ENCODE measurements around the gene MEAK7.

The MEAK7 gene

DNA sequence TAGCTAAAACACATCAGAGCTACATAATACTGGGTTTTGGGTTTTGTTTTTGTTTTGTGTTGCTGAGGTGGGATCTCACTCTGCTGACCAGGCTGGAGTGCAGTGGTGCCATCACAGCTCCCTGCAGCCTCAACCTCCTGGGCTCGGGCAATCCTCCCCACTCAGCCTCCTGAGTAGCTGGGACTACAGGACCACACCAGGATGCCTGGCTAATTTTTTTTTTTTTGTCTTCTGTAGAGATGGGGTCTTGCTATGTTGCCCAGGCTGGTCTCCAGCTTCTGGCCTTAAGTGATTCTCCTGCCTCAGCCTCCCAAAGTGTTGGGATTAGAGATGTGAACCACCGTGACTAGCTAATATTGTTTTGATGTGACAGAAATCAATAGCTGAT is 6.2 kb downstream of the MEAK7 start:
- in situ Hi-C loops (cut with MboI; ENCODE audit: low sequenced_read_pairs) = loop anchor here (25.0 kb wide), 3 partner anchors 211 to 536 kb away; partner anchors contain the start of genes NECAB2, OSGIN1 and WFDC1

DNA sequence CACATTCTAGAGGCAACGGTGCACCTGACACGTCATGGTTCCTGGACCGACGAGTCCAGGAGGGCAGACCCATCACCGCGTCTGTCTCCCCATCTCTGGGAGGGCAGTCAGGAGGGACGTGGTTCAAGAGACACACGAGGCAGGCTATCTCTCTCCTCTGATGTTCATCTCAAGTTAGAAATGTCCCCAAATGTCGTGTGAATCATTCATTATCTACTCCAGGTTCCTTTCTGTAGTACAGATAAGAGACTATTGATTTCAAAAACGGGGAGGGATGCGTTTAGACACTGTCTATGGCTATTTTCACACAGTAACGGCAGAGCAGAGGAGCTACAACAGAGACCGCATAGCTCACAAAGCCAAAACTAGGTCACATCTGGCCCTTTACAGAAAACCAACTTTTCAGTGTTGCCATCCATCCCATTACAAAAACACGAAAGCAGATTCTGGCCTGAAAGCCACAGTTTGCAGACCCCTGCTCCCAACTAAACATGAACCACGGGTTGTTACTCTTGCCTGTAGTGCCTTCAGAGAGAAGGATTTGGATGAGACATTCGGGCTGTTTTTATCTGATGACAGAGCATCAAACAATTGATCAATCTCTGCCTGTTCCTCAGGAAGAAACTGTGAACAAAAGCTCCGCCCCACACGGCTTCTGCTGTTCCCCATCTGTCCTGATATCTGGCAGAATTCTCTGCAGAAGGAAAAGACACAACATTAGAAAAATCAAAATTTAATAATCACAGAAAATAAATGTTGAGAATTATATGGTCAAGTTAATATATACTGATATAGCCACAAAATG is 6.8 kb downstream of the MEAK7 start:
- in situ Hi-C loops (cut with MboI; ENCODE audit: low sequenced_read_pairs) = loop anchor here (25.0 kb wide), 3 partner anchors 210 to 535 kb away; partner anchors contain the start of genes NECAB2, OSGIN1 and WFDC1

DNA sequence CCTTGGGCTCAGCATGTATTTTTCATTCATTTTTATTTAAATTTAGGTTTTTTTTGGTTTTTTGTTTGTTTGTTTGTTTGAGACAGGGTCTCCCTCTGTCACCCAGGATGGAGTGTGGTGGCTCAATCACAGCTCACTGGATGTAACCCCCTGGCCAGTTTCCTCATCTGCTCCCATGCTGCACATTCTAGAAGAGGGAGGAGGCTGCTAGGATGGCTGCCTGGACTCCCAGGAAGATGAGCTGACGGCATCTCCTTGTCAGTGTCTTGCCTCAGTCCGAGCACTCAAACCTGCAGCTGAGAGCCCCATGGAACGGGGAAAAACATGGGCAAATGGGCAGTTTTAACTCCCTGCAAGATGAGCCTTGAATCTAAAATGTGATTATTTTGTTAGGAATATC is 7.5 kb downstream of the MEAK7 start:
- in situ Hi-C loops (cut with MboI; ENCODE audit: low sequenced_read_pairs) = loop anchor here (25.0 kb wide), 3 partner anchors 210 to 535 kb away; partner anchors contain the start of genes NECAB2, OSGIN1 and WFDC1

DNA sequence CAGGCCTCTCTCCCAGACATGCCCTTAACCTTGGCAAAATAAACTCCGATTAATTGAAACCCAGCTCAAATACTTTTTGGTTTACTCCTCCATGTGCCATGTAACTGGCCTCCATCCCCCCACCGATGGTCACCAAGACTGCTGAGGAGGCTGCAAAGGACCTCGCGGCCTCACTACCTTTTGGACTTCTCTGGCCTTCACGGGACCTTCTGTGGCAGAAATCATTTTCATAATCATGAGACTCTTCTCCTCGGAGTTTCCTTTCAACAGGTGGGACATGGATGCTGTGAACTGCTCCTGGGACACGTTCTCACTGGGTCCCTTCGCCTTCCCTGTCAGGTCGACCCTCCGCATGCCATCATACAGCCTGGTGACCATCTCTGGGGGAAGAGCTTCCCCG is 9.0 kb downstream of the MEAK7 start:
- in situ Hi-C loops (cut with MboI; ENCODE audit: low sequenced_read_pairs) = loop anchor here (25.0 kb wide), 3 partner anchors 208 to 533 kb away; partner anchors contain the start of genes NECAB2, OSGIN1 and WFDC1

DNA sequence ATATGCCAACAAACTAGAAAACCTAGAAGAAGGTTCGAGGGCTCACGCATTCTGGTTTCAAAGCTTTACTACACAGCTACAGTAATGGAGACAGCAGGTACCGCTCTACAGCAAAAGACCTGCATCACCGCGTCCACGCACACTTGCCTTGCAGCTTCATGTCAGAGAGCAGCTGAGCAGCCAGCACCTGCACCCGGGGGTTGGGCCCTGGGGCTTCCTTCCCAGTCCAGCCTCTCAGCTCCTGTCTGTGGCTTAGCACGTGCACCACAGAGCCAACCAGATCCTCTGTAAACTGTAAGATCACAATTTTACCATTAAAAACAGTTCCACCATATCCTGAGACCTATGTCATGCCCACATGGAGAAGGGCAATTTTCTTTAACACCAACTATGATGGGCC is 15.3 kb downstream of the MEAK7 start:
- in situ Hi-C loops (cut with MboI; ENCODE audit: low sequenced_read_pairs) = loop anchor here (25.0 kb wide), 3 partner anchors 202 to 527 kb away; partner anchors contain the start of genes NECAB2, OSGIN1 and WFDC1

DNA sequence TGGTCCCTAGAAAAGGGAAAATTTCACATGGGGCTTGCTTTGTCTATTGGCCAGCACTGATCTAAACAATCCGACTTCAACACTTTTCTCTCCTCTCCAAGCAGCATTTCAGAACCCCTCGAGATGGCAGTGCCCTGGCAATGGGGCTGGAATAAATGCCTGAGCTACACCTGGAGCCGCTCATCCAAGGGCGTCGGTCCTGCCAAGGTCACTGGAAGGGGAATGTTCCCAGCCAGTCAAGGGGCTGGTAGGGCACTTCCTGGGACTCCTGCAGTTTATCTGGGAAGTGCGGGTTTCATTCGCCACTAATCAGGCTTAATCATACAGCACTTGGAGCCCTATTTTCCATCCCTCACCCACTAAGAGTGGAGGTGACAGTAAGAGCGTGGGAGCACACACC is 17.1 kb downstream of the MEAK7 start:
- in situ Hi-C loops (cut with MboI; ENCODE audit: low sequenced_read_pairs) = loop anchor here (25.0 kb wide), 3 partner anchors 200 to 525 kb away; partner anchors contain the start of genes NECAB2, OSGIN1 and WFDC1

DNA sequence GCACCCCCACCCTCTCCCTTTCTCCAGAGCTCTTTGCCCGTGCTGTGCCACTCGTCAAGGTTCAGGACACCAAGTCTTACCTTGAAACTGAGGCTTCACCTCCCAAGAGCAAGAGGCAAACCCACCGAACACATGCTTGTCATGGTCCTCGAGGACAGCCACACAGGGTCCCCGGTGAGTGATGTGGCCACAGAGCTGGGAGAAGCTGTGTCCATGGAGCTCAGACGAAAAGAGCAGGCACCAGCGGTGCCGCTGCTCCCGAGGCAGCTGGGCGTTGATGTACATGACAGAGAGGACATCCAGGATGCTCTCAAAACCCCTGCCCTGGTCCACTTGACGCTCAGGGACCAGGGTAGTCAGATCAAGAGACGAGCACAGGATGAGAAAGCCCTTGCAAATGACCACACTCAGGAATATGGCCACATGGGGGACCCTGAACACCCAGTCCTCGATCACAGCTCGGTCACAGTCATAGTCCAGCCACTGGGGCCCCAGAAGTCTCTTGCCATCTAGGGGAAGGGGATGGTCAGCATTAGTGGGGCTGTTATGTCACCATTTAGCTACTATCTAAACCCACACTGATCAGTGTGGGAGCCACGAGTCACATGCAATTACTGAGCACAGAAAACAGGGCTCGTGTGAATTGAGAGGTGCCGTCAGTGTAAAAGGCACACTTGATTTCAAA is 17.8 kb downstream of the MEAK7 start:
- in situ Hi-C loops (cut with MboI; ENCODE audit: low sequenced_read_pairs) = loop anchor here (25.0 kb wide), 3 partner anchors 199 to 524 kb away; partner anchors contain the start of genes NECAB2, OSGIN1 and WFDC1

DNA sequence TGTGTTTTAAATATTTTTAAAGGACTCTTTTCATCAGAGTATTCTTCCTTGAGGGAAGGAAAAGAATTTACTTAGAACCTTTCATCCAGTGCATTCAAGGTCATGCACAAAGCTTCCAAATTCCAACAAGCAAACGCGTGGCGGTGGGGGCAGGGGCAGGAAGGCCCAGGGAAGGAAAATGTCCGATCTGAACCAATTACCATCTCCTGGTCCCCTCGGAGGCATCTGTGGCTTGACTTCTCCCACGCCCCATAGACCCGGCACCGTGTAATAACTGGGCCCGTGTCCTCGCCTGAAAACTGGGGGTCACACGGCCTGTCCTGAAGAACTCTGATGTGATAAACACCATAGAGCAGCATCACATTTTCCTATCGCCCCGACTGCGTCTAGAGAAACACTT is 18.3 kb downstream of the MEAK7 start:
- in situ Hi-C loops (cut with MboI; ENCODE audit: low sequenced_read_pairs) = loop anchor here (25.0 kb wide), 3 partner anchors 199 to 524 kb away; partner anchors contain the start of genes NECAB2, OSGIN1 and WFDC1

DNA sequence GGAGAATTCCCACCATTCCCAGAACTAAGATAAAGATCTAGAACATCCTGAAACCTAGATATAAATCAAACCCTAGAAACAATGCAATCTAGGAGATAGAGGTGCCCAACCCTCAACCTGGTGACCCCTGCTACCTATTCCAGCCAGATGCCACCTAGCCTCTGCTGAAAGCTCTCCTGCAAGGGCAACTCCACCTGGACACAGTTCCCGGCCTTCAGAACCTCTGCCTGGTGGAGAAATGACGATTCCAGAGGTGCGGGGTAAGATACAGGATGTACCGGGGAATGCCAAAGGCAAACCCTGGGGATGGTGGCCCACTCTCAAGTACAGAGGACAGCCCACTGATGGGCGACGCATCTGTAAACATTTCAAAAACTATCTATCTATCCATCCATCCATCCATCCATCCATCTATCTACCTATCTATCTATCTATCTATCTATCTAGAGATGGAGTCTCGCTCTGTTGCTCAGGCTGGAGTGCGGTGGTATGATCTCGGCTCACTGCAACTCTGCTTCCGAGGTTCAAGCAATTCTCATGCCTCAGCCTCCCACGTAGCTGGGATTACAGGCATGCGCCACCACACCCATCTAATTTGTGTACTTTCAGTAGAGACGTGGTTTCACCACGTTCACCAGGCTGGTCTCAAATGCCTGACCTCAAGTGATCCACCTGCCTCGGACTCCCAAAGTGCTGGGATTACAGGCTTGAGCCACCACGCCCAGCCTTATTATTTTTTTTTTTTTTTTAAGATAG is 19.0 kb downstream of the MEAK7 start:
- in situ Hi-C loops (cut with MboI; ENCODE audit: low sequenced_read_pairs) = loop anchor here (25.0 kb wide), 3 partner anchors 198 to 523 kb away; partner anchors contain the start of genes NECAB2, OSGIN1 and WFDC1

DNA sequence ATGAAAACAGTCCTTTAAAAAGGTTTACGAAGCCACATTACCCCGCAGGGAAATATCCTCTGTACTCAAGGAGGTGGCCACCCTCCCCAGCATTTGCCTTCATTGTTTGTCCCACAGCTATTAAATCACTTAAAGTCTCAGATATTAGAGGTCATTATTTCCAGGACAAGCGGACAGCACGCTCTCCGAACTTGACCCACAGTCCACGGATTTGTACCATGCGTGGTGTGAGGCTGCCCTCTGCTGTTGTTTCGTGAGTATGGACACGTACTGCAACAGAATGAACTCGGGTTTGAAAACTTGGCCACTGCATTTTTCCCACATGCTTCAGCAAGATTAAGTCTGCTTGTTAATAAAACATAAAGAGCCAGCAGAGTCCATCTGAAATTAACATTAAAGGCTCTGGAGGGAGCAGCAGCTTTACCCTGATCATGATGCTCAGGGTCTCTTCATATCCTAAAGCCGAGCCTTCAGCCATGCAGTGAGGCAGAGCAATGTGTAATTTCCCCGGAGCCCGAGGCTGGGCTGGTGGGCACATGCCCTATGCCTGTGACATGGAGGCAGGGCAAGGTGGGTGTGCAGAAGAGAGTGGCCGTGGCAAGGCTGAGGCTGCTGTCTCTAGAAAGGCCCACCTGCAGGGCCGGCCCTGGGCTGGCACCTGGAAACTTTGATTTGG is 19.7 kb downstream of the MEAK7 start:
- in situ Hi-C loops (cut with MboI; ENCODE audit: low sequenced_read_pairs) = loop anchor here (25.0 kb wide), 3 partner anchors 197 to 522 kb away; partner anchors contain the start of genes NECAB2, OSGIN1 and WFDC1

DNA sequence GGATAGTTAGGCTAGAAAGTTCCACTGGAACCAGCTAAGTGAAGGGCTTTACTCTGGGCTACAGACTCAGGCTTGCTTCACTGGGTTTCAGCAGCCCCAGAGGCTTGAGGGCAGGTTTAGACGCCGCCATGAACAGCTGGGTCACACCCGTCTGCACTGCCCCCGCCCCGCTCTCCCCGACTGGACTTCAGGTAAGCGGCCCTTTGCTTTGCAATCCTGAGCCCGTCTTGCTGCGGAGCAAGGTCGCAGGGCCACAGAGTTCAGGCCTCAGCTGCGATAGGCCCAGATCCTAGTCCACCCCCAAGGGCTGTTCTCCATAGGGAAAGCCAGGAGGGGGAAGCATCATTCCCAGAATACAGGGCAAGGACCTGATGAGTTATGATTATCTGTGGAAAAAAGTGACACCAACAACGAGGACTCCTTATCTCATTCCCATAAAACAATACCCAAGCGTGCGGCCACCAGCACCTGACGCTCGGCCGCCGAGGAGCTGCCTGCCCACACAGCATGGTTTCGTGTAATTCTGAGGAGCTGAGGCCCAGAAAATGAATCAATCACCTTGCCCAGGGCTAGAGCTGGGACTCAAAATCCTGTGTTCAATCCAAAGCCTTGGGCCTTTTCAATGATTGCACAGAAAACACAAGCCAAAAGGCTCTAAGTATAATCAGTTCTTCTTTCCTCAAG is 20.4 kb downstream of the MEAK7 start:
- in situ Hi-C loops (cut with MboI; ENCODE audit: low sequenced_read_pairs) = loop anchor here (25.0 kb wide), 3 partner anchors 197 to 522 kb away; partner anchors contain the start of genes NECAB2, OSGIN1 and WFDC1

DNA sequence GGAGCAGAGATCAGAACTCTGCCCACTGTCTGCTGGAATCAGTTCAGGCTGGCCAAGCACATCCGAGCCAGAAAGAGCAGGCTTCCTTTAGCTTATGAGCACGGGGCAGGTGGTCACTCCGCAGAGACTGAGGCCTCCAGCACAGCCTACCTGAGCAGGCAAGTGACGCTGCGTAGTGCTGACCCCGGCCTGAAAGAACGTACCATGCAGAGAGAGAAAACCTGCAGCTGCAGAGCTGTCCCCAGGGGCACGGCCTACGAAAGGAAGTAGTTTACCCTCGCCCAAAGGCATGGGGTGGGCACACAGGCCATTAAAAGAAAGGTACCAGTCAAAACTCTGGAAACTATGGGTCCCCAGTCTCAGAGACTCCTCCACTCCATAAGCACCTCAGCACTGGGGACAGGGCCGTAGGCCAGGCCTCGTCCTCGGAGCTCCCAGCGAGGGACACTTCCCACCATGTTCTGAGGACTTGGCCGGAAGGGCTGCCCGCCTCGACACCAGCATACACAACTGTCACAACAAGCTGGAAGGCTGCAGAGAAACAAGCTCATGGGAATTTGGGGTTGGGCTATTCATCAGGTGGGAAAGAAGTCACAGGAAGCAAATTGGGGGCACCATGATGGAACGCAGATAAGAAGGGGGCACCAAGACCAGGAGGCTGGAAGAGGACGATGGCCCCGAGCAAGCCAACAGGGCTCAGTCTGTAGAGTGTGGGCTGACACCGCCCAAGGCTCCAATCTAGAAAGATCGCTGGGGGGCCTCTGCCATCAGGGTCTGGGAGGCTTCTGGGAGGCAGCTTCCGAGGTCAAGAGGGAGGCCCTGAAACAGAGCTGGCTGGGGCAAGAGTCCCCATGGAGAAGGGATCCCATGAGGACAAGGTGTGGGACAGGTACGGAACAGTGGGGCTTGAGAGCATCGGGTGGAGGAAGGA is 21.2 kb downstream of the MEAK7 start:
- in situ Hi-C loops (cut with MboI; ENCODE audit: low sequenced_read_pairs) = loop anchor here (25.0 kb wide), 3 partner anchors 196 to 521 kb away; partner anchors contain the start of genes NECAB2, OSGIN1 and WFDC1

DNA sequence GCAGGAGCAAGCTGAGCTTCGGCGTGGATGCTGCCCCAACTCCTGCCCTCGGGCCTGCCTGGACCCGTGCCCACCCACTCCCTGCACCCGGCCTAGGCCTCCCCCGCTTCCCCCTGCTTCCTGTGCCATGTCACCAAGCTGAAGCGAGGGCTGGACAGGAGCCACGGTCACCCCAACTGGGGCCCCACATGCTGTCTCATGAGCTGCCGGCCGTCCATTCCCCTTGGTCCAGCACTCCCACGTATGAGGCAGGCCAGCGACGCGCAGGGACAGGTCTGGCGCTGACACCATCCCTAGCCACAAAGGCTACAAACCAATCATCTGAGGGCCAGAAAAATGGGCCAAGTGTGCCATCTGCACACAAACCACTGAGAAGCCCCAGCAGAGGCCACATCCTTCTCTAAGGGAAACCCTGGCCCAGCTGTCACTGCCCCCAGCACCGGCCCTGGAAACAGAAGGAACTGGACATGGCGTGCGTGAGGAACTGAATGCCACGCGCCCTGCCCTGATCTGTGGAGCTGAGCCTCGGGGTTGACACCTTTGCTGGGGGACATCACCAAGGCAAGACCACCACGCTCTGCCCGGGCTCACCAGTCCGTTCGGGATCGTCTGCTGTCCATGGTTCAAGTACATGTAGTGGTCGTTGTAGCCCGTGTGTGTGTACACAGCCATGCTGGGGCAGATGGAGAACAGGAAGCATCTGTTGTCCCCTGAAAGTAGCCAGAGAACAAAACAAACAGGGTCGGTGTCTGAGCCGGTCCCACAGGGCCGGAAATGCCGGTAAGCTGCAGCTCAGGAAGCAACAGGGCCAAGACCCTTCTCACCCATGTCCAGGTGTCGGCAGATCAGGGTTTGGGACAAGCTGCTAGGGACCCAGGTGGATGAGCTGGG is 22.2 kb downstream of the MEAK7 start:
- in situ Hi-C loops (cut with MboI; ENCODE audit: low sequenced_read_pairs) = loop anchor here (25.0 kb wide), 3 partner anchors 195 to 520 kb away; partner anchors contain the start of genes NECAB2, OSGIN1 and WFDC1

DNA sequence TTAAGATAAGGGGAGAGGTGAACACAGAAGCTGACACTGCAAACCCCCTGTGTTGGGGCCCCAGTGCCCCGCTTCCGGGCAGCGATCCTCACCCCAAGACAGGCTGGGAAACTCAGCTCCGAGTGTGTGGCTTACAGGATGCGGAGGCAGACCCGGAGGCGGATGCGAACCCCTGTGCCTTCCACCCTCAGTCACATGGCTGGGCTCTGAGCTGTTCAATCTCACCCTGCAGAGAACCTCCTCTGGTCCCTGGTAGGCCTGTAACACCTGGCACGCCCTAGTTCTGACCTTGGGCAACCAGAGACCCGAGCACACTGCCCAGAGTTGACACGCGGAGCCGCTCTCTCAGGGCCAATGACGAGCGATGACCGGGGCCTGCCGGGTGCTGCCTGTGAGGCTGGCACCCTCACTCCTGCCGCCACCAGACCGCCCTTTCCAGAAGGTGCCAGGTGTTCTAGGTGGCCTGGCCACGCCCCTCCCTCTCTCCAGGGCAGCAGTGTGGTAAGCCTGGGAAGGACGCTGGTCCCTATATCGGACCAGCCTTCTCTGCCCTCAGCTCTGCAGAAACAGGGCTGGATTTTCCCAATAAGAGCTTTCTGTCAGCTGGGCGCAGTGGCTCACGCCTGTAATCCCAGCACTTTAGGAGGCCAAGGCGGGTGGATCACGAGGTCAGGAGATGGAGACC is 23.3 kb downstream of the MEAK7 start:
- in situ Hi-C loops (cut with MboI; ENCODE audit: low sequenced_read_pairs) = loop anchor here (25.0 kb wide), 3 partner anchors 194 to 519 kb away; partner anchors contain the start of genes NECAB2, OSGIN1 and WFDC1

DNA sequence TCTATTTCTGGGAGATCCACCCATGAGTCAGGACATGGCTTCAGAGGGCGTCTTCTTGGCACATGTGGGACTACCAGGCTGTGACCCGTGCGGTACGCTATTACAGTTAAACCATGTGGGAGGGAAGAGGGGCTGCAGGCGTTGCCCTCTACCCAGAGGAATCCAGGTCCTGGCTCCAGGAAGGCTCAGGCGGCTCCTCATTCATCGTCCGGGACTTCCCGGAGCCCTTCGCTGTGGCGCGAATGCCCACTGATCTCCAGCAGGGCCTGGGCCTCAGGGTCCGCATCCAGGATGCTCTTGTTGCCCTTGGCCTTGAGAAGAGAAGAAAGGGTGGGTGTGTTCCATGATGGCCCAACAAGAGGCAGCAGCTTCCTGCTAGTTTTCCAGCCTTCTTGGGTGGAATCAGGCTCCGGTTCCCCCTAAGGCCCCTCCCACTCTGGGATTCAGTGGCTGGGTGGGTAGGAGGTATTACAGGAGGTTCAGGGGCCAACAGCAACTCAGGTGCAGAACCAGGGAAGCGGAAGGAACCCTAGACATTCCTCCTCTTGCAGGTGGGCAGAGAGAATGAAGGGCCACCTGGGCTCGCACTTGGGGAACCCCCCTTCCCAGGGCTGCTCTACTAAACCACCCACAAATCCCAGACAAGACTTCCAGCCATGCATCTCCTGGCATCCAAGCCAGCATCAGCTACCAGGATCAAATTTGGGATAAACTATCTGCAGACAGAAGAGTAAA is 24.6 kb downstream of the MEAK7 start:
- in situ Hi-C loops (cut with MboI; ENCODE audit: low sequenced_read_pairs) = loop anchor here (25.0 kb wide), 3 partner anchors 193 to 518 kb away; partner anchors contain the start of genes NECAB2, OSGIN1 and WFDC1
